ENCODE results near the gene PHRF1.

- no peak for TF ChIP-seq CTCF (IDR thresholded peaks at IDR 0.05; ENCODE audit: extremely low read depth in 1 of 2, insufficient read depth in 1 of 2, low read depth in 1 of 2, low read length in 2 of 2)
- TF ChIP-seq POLR2AphosphoS5 (IDR thresholded peaks at IDR 0.05; ENCODE audit: insufficient read depth, low read depth, low read length): no peak
- TF ChIP-seq FOS (IDR thresholded peaks at IDR 0.05; ENCODE audit: borderline replicate concordance, insufficient read depth, low read length): no peak
- no peak for TF ChIP-seq POLR2A (IDR thresholded peaks at IDR 0.05; ENCODE audit: low read depth, low read length)
Observed at GRCh38 chr11:537622-538430, 38.4 kb upstream of the PHRF1 start.
